ENCODE data around the gene SERF2. TPM values are rescaled to one million over a fixed set of nuclear protein-coding genes. Genes with fewer than 3 reads are reported as not detected.
"Not testable (repeated sequence)": the region's sequence is repeated elsewhere in the genome, so short reads cannot be mapped to it uniquely, and the experiment has no call there.

Gene SERF2
- total and polyA plus RNA-seq, 2 of the 8 experiments (the other 6 are each of a cell fraction or from before 2014, with no cell fraction given): 655 to 999 TPM

GRCh38 chr15:43802676-43803075, 10.6 kb downstream of the SERF2 start:
- H4K8ac ChIP-seq (ENCODE audit: extremely low read depth, insufficient read depth, low read length); H4K5ac ChIP-seq (ENCODE audit: insufficient read length, low read depth, low read length); H3K9me3 ChIP-seq (ENCODE audit: insufficient read depth in 2 of 2, low read depth in 1 of 2, low read length in 1 of 2); H3K27ac ChIP-seq (ENCODE audit: low read depth, low read length); H2BK15ac ChIP-seq (ENCODE audit: low read length); H3K4me1 ChIP-seq (replicated peaks in 1 of 4; ENCODE audit: control insufficient read depth in 3 of 4, insufficient read depth in 4 of 4, low read length in 3 of 4); H3K79me1 ChIP-seq (ENCODE audit: low read depth, low read length); H2BK20ac ChIP-seq (ENCODE audit: low read length); H2AK5ac ChIP-seq (ENCODE audit: low read depth, low read length); H3K14ac ChIP-seq (ENCODE audit: insufficient read length); FAIRE-seq; H2BK120ac ChIP-seq (replicated peaks; ENCODE audit: low read depth, low read length); H2AFZ ChIP-seq (ENCODE audit: low read length); H3K4me3 ChIP-seq (ENCODE audit: extremely low read depth in 1 of 4, insufficient read depth in 2 of 4, low read depth in 3 of 4, low read length in 4 of 4); H3K9ac ChIP-seq (replicated peaks in 1 of 4; ENCODE audit: extremely low read depth in 1 of 4, low read depth in 3 of 4, low read length in 3 of 4); DNase-seq (ENCODE audit: low read depth in 1 of 2, low spot score in 2 of 2); H3K56ac ChIP-seq (replicated peaks; ENCODE audit: insufficient read length, low read depth, low read length); H2BK12ac ChIP-seq (ENCODE audit: low read depth, low read length); H4K91ac ChIP-seq (replicated peaks; ENCODE audit: insufficient read length, low read length); H3K4me2 ChIP-seq (ENCODE audit: insufficient read depth in 1 of 2, low read depth in 2 of 2, low read length in 2 of 2); H3K4ac ChIP-seq (replicated peaks; ENCODE audit: insufficient read length, low read depth, low read length); CTCF ChIA-PET (ENCODE audit: partially characterized antibody); H4K20me1 ChIP-seq (replicated peaks in 1 of 2; ENCODE audit: control insufficient read depth in 1 of 2, insufficient read depth in 2 of 2, low read length in 2 of 2); H3K18ac ChIP-seq (ENCODE audit: extremely low read depth, low read length); H3K23me2 ChIP-seq (ENCODE audit: low read depth, low read length); H2BK5ac ChIP-seq (ENCODE audit: low read depth, low read length); H3K23ac ChIP-seq (ENCODE audit: insufficient read length); H3K27me3 ChIP-seq (replicated peaks in 1 of 4; ENCODE audit: control insufficient read depth in 3 of 4, extremely low read depth in 1 of 4, insufficient read depth in 3 of 4, low read length in 3 of 4): not testable (repeated sequence)
- 92% methylated on average over 7 of the region's 7 CpGs; no CpG with 5 or more reads in 1 of the 2 experiments for WGBS, 2 experiments (ENCODE audit: extremely low coverage in 1 of 2, insufficient coverage in 1 of 2, insufficient read length in 1 of 2, insufficient replicate concordance in 2 of 2, low coverage in 1 of 2, low lambda C conversion rate in 2 of 2, missing lambda C conversion rate in 1 of 2)
- Histone ChIP-seq H3K36me3 (ENCODE audit: control insufficient read depth in 2 of 4, insufficient read depth in 4 of 4, low read length in 3 of 4) (peaks cover 18 to 62% (median 29%) of the 10 kb centered on the region in 4 experiments), H3K79me2 (ENCODE audit: control insufficient read depth in 1 of 2, insufficient read depth in 2 of 2, low read length in 2 of 2) (peaks cover 0 to 13% of the 10 kb centered on the region in 2 experiments; a peak in 2 of 4 replicates)
- POLR2A ChIA-PET (ENCODE audit: partially characterized antibody): interaction anchor here (0.9 to 8.9 kb wide), 7 partner anchors 9 to 42 kb away, joined by 3 to 71 read pairs (median 4); partner anchors contain the start of genes ELL3, MFAP1 and SERF2
